ENCODE data around the gene NMNAT2. TPM values are rescaled to one million over a fixed set of nuclear protein-coding genes. Genes with fewer than 3 reads are reported as not detected.
"Not testable (repeated sequence)": the region's sequence is repeated elsewhere in the genome, so short reads cannot be mapped to it uniquely, and the experiment has no call there.

Gene NMNAT2
- total RNA-seq, 1 experiment from 2014 or later: 4.7 TPM

DNA sequence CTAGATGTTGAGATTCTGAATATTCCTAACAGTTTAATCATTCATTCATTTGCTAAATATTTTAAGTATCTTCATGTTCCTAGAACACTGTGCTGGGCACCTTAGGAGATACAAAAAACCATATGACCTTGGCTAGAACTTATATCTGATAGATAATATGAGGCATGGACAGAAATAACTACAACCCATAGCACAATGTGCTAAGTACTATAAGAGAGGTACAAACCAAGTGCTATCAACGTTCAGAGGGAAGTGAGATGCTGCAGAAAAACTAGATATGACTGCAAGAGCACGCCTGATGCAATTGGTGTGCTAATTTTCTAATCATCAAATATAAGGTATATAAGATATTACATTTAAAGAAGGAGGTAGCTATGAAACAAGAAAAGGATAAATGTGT lies 10.7 kb downstream of the NMNAT2 start:
- POLR2A ChIA-PET: no interaction called here

GRCh38 chr1:183404476-183404875 lies 13.7 kb downstream of the NMNAT2 start:
- TF ChIP-seq, protein P1, sequence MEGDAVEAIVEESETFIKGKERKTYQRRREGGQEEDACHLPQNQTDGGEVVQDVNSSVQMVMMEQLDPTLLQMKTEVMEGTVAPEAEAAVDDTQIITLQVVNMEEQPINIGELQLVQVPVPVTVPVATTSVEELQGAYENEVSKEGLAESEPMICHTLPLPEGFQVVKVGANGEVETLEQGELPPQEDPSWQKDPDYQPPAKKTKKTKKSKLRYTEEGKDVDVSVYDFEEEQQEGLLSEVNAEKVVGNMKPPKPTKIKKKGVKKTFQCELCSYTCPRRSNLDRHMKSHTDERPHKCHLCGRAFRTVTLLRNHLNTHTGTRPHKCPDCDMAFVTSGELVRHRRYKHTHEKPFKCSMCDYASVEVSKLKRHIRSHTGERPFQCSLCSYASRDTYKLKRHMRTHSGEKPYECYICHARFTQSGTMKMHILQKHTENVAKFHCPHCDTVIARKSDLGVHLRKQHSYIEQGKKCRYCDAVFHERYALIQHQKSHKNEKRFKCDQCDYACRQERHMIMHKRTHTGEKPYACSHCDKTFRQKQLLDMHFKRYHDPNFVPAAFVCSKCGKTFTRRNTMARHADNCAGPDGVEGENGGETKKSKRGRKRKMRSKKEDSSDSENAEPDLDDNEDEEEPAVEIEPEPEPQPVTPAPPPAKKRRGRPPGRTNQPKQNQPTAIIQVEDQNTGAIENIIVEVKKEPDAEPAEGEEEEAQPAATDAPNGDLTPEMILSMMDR (IDR thresholded peaks at IDR 0.05; ENCODE audit: unreplicated experiment): no peak
- Mint-ChIP-seq H3K27ac (ENCODE audit: low read depth, unreplicated experiment) (no peak overlapping the region), H3K4me3 (ENCODE audit: unreplicated experiment) (no peak overlapping the region), H3K4me1 (ENCODE audit: insufficient read depth, unreplicated experiment) (no peaks in the 10 kb centered on the region), H3K27me3 (ENCODE audit: insufficient read depth, unreplicated experiment) (peaks cover 20% of the 10 kb centered on the region), H3K9me3 (ENCODE audit: unreplicated experiment) (no peaks in the 10 kb centered on the region), H3K36me3 (ENCODE audit: insufficient read depth, unreplicated experiment) (no peaks in the 10 kb centered on the region)
- CTCF ChIA-PET: no interaction called here
- no TSS peak for BruUV-seq (replicated peaks)
- DNase-seq (ENCODE audit: unreplicated experiment): no peak
- intact Hi-C loops (cut with micrococcal nuclease): no loop called here
- POLR2A ChIA-PET: no interaction called here

More for the DNA sequence above, 10.7 kb downstream of the NMNAT2 start:
- TF ChIP-seq, protein P1 (IDR thresholded peaks at IDR 0.05; ENCODE audit: unreplicated experiment): no peak
- intact Hi-C loops (cut with micrococcal nuclease): no loop called here
- CTCF ChIA-PET: interaction anchor here (0.8 kb wide), 1 partner anchor 635 kb away, joined by 3 read pairs; no protein-coding TSS in a partner anchor
- Mint-ChIP-seq H3K4me3 (ENCODE audit: unreplicated experiment) (no peak overlapping the region), H3K9me3 (ENCODE audit: unreplicated experiment) (no peaks in the 10 kb centered on the region), H3K4me1 (ENCODE audit: insufficient read depth, unreplicated experiment) (peaks cover 5% of the 10 kb centered on the region), H3K27ac (ENCODE audit: low read depth, unreplicated experiment) (no peak overlapping the region), H3K27me3 (ENCODE audit: insufficient read depth, unreplicated experiment) (peaks cover 10% of the 10 kb centered on the region), H3K36me3 (ENCODE audit: insufficient read depth, unreplicated experiment) (no peaks in the 10 kb centered on the region)
- no TSS peak for BruUV-seq (replicated peaks)
- DNase-seq (ENCODE audit: unreplicated experiment): no peak

GRCh38 chr1:183403498-183403897 lies 14.7 kb downstream of the NMNAT2 start:
- CTCF ChIA-PET: interaction anchor here (0.7 kb wide), 1 partner anchor 38 kb away, joined by 5 read pairs; no protein-coding TSS in a partner anchor
- intact Hi-C loops (cut with micrococcal nuclease): no loop called here
- Mint-ChIP-seq H3K4me1 (ENCODE audit: insufficient read depth, unreplicated experiment) (no peaks in the 10 kb centered on the region), H3K36me3 (ENCODE audit: insufficient read depth, unreplicated experiment) (no peaks in the 10 kb centered on the region), H3K27ac (ENCODE audit: low read depth, unreplicated experiment) (no peak overlapping the region), H3K9me3 (ENCODE audit: unreplicated experiment) (no peaks in the 10 kb centered on the region), H3K27me3 (ENCODE audit: insufficient read depth, unreplicated experiment) (peaks cover 30% of the 10 kb centered on the region), H3K4me3 (ENCODE audit: unreplicated experiment) (no peak overlapping the region)
- TF ChIP-seq, protein P1 (IDR thresholded peaks at IDR 0.05; ENCODE audit: unreplicated experiment): no peak
- POLR2A ChIA-PET: interaction anchor here (0.5 to 0.6 kb wide), 2 partner anchors 67 to 1898 kb away, joined by 4 read pairs; no protein-coding TSS in a partner anchor
- no TSS peak for BruUV-seq (replicated peaks)
- no peak for DNase-seq (ENCODE audit: unreplicated experiment)

DNA sequence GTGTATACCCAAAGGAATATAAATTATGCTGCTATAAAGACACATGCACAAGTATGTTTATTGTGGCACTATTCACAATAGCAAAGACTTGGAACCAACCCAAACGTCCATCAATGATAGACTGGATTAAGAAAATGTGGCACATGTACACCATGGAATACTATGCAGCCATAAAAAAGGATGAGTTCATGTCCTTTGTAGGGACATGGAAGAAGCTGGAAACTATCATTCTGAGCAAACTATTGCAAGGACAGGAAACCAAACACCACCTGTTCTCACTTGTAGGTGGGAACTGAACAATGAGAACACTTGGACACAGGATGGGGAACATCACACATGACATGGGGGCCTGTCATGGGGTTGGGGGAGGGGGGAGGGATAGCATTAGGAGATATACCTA lies 16.6 kb downstream of the NMNAT2 start:
- peaks cover 41% of the 10 kb centered on the region for H3K27me3 Mint-ChIP-seq (ENCODE audit: insufficient read depth, unreplicated experiment)
- H3K4me3 Mint-ChIP-seq (ENCODE audit: unreplicated experiment); BruUV-seq (replicated peaks); H3K36me3 Mint-ChIP-seq (ENCODE audit: insufficient read depth, unreplicated experiment); POLR2A ChIA-PET; H3K9me3 Mint-ChIP-seq (ENCODE audit: unreplicated experiment); H3K27ac Mint-ChIP-seq (ENCODE audit: low read depth, unreplicated experiment); intact Hi-C loops (cut with micrococcal nuclease); CTCF ChIA-PET; DNase-seq (ENCODE audit: unreplicated experiment); H3K4me1 Mint-ChIP-seq (ENCODE audit: insufficient read depth, unreplicated experiment): not testable (repeated sequence)

DNA sequence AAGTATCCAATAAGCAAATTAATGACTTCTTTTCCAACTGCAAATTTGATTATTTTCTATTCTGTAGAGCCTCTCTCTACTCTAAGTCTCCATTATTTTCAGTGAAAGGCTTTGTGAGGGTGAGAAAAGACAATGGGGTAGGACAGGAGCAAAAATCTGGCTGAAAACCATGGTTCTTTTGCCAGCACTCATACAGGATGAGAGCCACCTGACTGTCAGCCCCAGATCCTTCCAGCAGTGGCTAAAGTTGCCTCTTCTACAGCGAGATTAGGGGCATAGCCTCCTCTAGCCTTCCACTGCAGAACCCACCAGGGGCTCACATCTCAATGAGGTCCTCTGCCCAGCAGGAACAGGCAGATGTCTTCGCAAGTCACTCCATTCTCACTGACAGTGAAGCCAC lies 23.7 kb downstream of the NMNAT2 start:
- no TSS peak for BruUV-seq (replicated peaks)
- CTCF ChIA-PET: no interaction called here
- no peak overlapping the region for H3K4me3 Mint-ChIP-seq (ENCODE audit: unreplicated experiment)
- H3K4me1 Mint-ChIP-seq (ENCODE audit: insufficient read depth, unreplicated experiment): no peaks in the 10 kb centered on the region
- no peaks in the 10 kb centered on the region for H3K36me3 Mint-ChIP-seq (ENCODE audit: insufficient read depth, unreplicated experiment)
- no peak overlapping the region for H3K27ac Mint-ChIP-seq (ENCODE audit: low read depth, unreplicated experiment)
- H3K9me3 Mint-ChIP-seq (ENCODE audit: unreplicated experiment): no peaks in the 10 kb centered on the region
- no peak for DNase-seq (ENCODE audit: unreplicated experiment)
- TF ChIP-seq, protein P1 (IDR thresholded peaks at IDR 0.05; ENCODE audit: unreplicated experiment): no peak
- intact Hi-C loops (cut with micrococcal nuclease): no loop called here
- POLR2A ChIA-PET: no interaction called here
- peaks cover 23% of the 10 kb centered on the region for H3K27me3 Mint-ChIP-seq (ENCODE audit: insufficient read depth, unreplicated experiment)

Measured in MCF 10A (cell line).